HepG2 (cell line): ENCODE measurements around the gene COL4A6. TPM values are rescaled to one million over a fixed set of nuclear protein-coding genes. Genes with fewer than 3 reads are reported as not detected.

Source experiments
- ATAC-seq: fragments of 200-7000 bp; cut with Tn5 transposase; 3 replicates; pipeline ENCODE4 v1.9.1; 2020; ENCODE audit warnings: mild to moderate bottlenecking, moderate library complexity
- BruUV-seq: library from RNA; stranded (reverse); fragments of 400-500 nt; replicated peaks from 2 replicates; lab custom pipeline; 2021; lab: Mats Ljungman, UMichigan
- CTCF ChIA-PET: fragments of 300-600 bp; formaldehyde crosslinking; extraction: SDS; loops from one replicate; lab custom pipeline; 2021; ENCODE audit warnings: low total read pairs, inconsistent platforms, low intra/inter-chr PET ratio; lab: Yijun Ruan, JAX
- POLR2A ChIA-PET: fragments of 350-600 bp; sonication (Branson Sonifier 250); formaldehyde crosslinking; loops from one replicate; lab custom pipeline; 2020; ENCODE audit warnings: antibody characterized with exemption, inconsistent platforms; lab: Yijun Ruan, JAX
- DNase-seq: peaks from one replicate; pipeline ENCODE4 v3.0.0-alpha.2; 2015; ENCODE audit warnings: low spot score
- FAIRE-seq: peaks from 3 replicates; lab custom pipeline; 2011; peaks lifted over from hg19 to GRCh38; lab: Jason Lieb, UNC
- H2AFZ ChIP-seq: one replicate; pipeline ENCODE4 v1.6.1; 2011; ENCODE audit warnings: low read length, inconsistent platforms
- H3K27ac ChIP-seq: fragments of 300-600 bp; 3 replicates; pipeline ENCODE4 v1.8.0; 2011; ENCODE audit warnings: mixed run types, mild to moderate bottlenecking, mixed read lengths, low read length, inconsistent platforms; ENCODE audit not compliant: insufficient read depth; ENCODE audit errors: extremely low read length
- H3K27me3 ChIP-seq, 2 experiments: fragments of 200-600 bp in 1 of 2; 2 replicates in 1 of 2; 3 replicates in 1 of 2; pipeline versions ENCODE4 v1.6.0 to v1.8.0; 2011; ENCODE audit warnings: low read length in 2 of 2, mild to moderate bottlenecking in 2 of 2, moderate library complexity in 2 of 2, inconsistent platforms in 1 of 2; ENCODE audit not compliant: insufficient read depth in 2 of 2, control insufficient read depth in 1 of 2
- H3K36me3 ChIP-seq, 2 experiments: fragments of 200-600 bp in 1 of 2; replicated peaks in 1 of 2; 2 replicates in 1 of 2; 3 replicates in 1 of 2; pipeline versions ENCODE4 v1.5.1 to v1.8.0; 2011; ENCODE audit warnings: low read length in 2 of 2, inconsistent platforms in 1 of 2; ENCODE audit not compliant: insufficient read depth in 2 of 2, control insufficient read depth in 1 of 2
- H3K4me1 ChIP-seq: 2 replicates; pipeline ENCODE4 v1.5.1; 2012; ENCODE audit warnings: low read length, inconsistent platforms; ENCODE audit not compliant: insufficient read depth
- H3K4me2 ChIP-seq: 2 replicates; pipeline ENCODE4 v1.6.0; 2011; ENCODE audit warnings: low read depth, low read length, inconsistent platforms
- H3K4me3 ChIP-seq, 3 experiments: fragments of 200-600 bp in 1 of 3; sonication (generic), shearing (Covaris generic) in 1 of 3; replicated peaks in 1 of 3; 2 replicates each; pipeline ENCODE4 v1.5.1; 2011 to 2016; ENCODE audit warnings: low read length in 3 of 3, inconsistent platforms in 2 of 3, low read depth in 2 of 3, mild to moderate bottlenecking in 2 of 3, control low read depth in 1 of 3, mixed read lengths in 1 of 3; ENCODE audit not compliant: insufficient read depth in 1 of 3
- H3K79me2 ChIP-seq: one replicate; pipeline ENCODE4 v1.6.1; 2011; ENCODE audit warnings: low read length, inconsistent platforms; ENCODE audit not compliant: insufficient read depth
- H3K9ac ChIP-seq: 2 replicates; pipeline ENCODE4 v1.6.0; 2011; ENCODE audit warnings: mild to moderate bottlenecking, low read depth, low read length, inconsistent platforms; ENCODE audit not compliant: insufficient read depth
- H3K9me3 ChIP-seq: 2 replicates; pipeline ENCODE4 v1.5.1; 2012; ENCODE audit warnings: mild to moderate bottlenecking, low read length
- H4K20me1 ChIP-seq: 2 replicates; pipeline ENCODE4 v1.6.0; 2011; ENCODE audit warnings: inconsistent platforms, mild to moderate bottlenecking, low read length, moderate library complexity; ENCODE audit not compliant: insufficient read depth
- ATF6 ChIP-seq: sonication (generic); formaldehyde crosslinking; conservative IDR thresholded peaks from 2 replicates; pipeline ENCODE4 v1.4.0; 2020; ENCODE audit warnings: missing genetic modification reagents
- DPF2 ChIP-seq: sonication (generic); formaldehyde crosslinking; IDR thresholded peaks from 2 replicates; pipeline ENCODE4 v1.4.0; 2020; ENCODE audit warnings: mild to moderate bottlenecking, low read depth, missing genetic modification reagents, borderline replicate concordance
- HOXA5 ChIP-seq: sonication (generic); formaldehyde crosslinking; IDR thresholded peaks from 2 replicates; pipeline ENCODE4 v1.4.0; 2020; ENCODE audit warnings: missing genetic modification reagents
- KLF13 ChIP-seq: sonication (generic); formaldehyde crosslinking; IDR thresholded peaks from 2 replicates; pipeline ENCODE4 v1.4.0; 2020; ENCODE audit warnings: mild to moderate bottlenecking, missing genetic modification reagents
- MIER3 ChIP-seq: IDR thresholded peaks from 2 replicates; pipeline ENCODE4 v1.6.1; 2016; ENCODE audit warnings: missing compliant biosample characterization, borderline replicate concordance
- RCOR2 ChIP-seq: IDR thresholded peaks from 2 replicates; pipeline ENCODE4 v1.6.1; 2016; ENCODE audit warnings: missing biosample characterization, missing genetic modification reagents
- RORA ChIP-seq: sonication (generic); formaldehyde crosslinking; IDR thresholded peaks from 2 replicates; pipeline ENCODE4 v1.5.0; 2020; ENCODE audit warnings: mild to moderate bottlenecking, missing genetic modification reagents, moderate library complexity
- STAT6 ChIP-seq: sonication (generic); formaldehyde crosslinking; IDR thresholded peaks from 2 replicates; pipeline ENCODE4 v1.4.0; 2020; ENCODE audit warnings: missing genetic modification reagents, mild to moderate bottlenecking, borderline replicate concordance
- THYN1 ChIP-seq: sonication (generic); formaldehyde crosslinking; IDR thresholded peaks from 2 replicates; pipeline ENCODE4 v1.8.1; 2023; ENCODE audit warnings: low read depth, mild to moderate bottlenecking, moderate library complexity, missing genetic modification reagents, borderline replicate concordance
- ZFP82 ChIP-seq: sonication (generic); formaldehyde crosslinking; IDR thresholded peaks from 2 replicates; pipeline ENCODE4 v1.5.1; 2020; ENCODE audit warnings: mild to moderate bottlenecking, missing genetic modification reagents, borderline replicate concordance
- ZNF33B ChIP-seq: sonication (generic); formaldehyde crosslinking; IDR thresholded peaks from 2 replicates; pipeline ENCODE4 v1.5.1; 2020; ENCODE audit warnings: mild to moderate bottlenecking, missing genetic modification reagents
- ZNF382 ChIP-seq: sonication (generic); formaldehyde crosslinking; IDR thresholded peaks from 2 replicates; pipeline ENCODE4 v1.5.0; 2020; ENCODE audit warnings: missing genetic modification reagents, mild to moderate bottlenecking, borderline replicate concordance
- ZNF44 ChIP-seq: sonication (generic); formaldehyde crosslinking; IDR thresholded peaks from 2 replicates; pipeline ENCODE4 v1.5.1; 2020; ENCODE audit warnings: mild to moderate bottlenecking, missing genetic modification reagents
- ZNF558 ChIP-seq: sonication (generic); formaldehyde crosslinking; IDR thresholded peaks from 2 replicates; pipeline ENCODE4 v1.9.0; 2022; ENCODE audit warnings: mild to moderate bottlenecking, missing genetic modification reagents, borderline replicate concordance
- ZNF567 ChIP-seq: sonication (generic); formaldehyde crosslinking; IDR thresholded peaks from 2 replicates; pipeline ENCODE4 v1.8.1; 2023; ENCODE audit warnings: mild to moderate bottlenecking, missing genetic modification reagents, borderline replicate concordance
- ZNF616 ChIP-seq: sonication (generic); formaldehyde crosslinking; IDR thresholded peaks from 2 replicates; pipeline ENCODE4 v1.5.0; 2020; ENCODE audit warnings: low read depth, mild to moderate bottlenecking, missing genetic modification reagents
- ZNF674 ChIP-seq: sonication (generic); formaldehyde crosslinking; IDR thresholded peaks from 2 replicates; pipeline ENCODE4 v1.5.0; 2020; ENCODE audit warnings: low read depth, mild to moderate bottlenecking, missing genetic modification reagents
- WGBS: methylation state at CpG from one replicate; pipeline ENCODE4 v1.1.6; 2017; ENCODE audit warnings: low lambda C conversion rate; 5-methylcytosine and 5-hydroxymethylcytosine counted together
- in situ Hi-C: cut with HindIII; loops from 2 replicates; pipeline ENCODE4 v1.10.0; 2017; ENCODE audit warnings: low pct_unique_long_range_greater_than_20kb; ENCODE audit not compliant: extremely low pct_ligation_motif_present
- intact Hi-C: fragments of 100-400 bp; cut with micrococcal nuclease; formaldehyde crosslinking; loops from one replicate; pipeline ENCODE4 v1.10.0; 2022; ENCODE audit not compliant: unreplicated experiment
- polyA plus RNA-seq, 8 experiments: library from polyadenylated mRNA; depleted of rRNA in 3 of 8; stranded (reverse) in 7 of 8; unstranded in 1 of 8; fragments of >200 nt; fragmentation: Illumina TruSeq in 4 of 8; extraction: Trizol in 4 of 8; gene quantifications; 2 replicates each; pipeline versions ENCODE4 v1.2.1 to v1.2.3, GENCODE V29; 2011 to 2016; ENCODE audit warnings: low read depth in 4 of 8, missing spikeins in 1 of 8, mixed read lengths in 1 of 8; ENCODE audit not compliant: insufficient read depth in 1 of 8
- total RNA-seq, 5 experiments: library from RNA; depleted of rRNA; stranded (reverse); fragments of >200 nt; fragmentation: Illumina TruSeq; extraction: Trizol; gene quantifications; 2 replicates each; pipeline ENCODE4 v1.2.3, GENCODE V29; 2016; ENCODE audit warnings: low read depth in 1 of 5
- TF ChIP-seq, protein P1 (sequence below): sonication (generic); formaldehyde crosslinking; IDR thresholded peaks from 2 replicates; pipeline ENCODE4 v1.5.0; 2020; ENCODE audit warnings: mild to moderate bottlenecking, missing genetic modification reagents, moderate library complexity

The COL4A6 gene
- total and polyA plus RNA-seq, 2 of the 13 experiments (the other 11 are each of a cell fraction or from before 2014, with no cell fraction given) = 4.5 to 8.2 TPM

- no TSS peak for BruUV-seq
- no peaks in the 10 kb centered on the region for H3K27me3 ChIP-seq
- TF ChIP-seq, protein P1, sequence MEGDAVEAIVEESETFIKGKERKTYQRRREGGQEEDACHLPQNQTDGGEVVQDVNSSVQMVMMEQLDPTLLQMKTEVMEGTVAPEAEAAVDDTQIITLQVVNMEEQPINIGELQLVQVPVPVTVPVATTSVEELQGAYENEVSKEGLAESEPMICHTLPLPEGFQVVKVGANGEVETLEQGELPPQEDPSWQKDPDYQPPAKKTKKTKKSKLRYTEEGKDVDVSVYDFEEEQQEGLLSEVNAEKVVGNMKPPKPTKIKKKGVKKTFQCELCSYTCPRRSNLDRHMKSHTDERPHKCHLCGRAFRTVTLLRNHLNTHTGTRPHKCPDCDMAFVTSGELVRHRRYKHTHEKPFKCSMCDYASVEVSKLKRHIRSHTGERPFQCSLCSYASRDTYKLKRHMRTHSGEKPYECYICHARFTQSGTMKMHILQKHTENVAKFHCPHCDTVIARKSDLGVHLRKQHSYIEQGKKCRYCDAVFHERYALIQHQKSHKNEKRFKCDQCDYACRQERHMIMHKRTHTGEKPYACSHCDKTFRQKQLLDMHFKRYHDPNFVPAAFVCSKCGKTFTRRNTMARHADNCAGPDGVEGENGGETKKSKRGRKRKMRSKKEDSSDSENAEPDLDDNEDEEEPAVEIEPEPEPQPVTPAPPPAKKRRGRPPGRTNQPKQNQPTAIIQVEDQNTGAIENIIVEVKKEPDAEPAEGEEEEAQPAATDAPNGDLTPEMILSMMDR = no peak
- no peak for TF ChIP-seq ZFP82 (CRISPR knock-in tag)
- TF ChIP-seq ATF6 = no peak
- no peak for TF ChIP-seq ZNF382
- no peak for TF ChIP-seq RORA (CRISPR knock-in tag)
- no peak for TF ChIP-seq ZNF558
- no peak for TF ChIP-seq THYN1
- TF ChIP-seq KLF13 (CRISPR knock-in tag) = no peak
- no peak for TF ChIP-seq DPF2 (CRISPR knock-in tag)
- no peak for TF ChIP-seq ZNF616 (CRISPR knock-in tag)
- TF ChIP-seq ZNF674 (CRISPR knock-in tag) = no peak
- no peak for TF ChIP-seq STAT6 (CRISPR knock-in tag)
- TF ChIP-seq ZNF44 (CRISPR knock-in tag) = no peak
- TF ChIP-seq HOXA5 (CRISPR knock-in tag) = no peak
- TF ChIP-seq ZNF567 = no peak
- no peak for TF ChIP-seq RCOR2
- TF ChIP-seq MIER3 (CRISPR knock-in tag) = no peak
- no peak for TF ChIP-seq ZNF33B
Observed at GRCh38 chrX:108177351-108178142, 260.7 kb downstream of the COL4A6 start.

More at GRCh38 chrX:108177351-108178142, 260.7 kb downstream of the COL4A6 start:
- in situ Hi-C loops (no loop called here), intact Hi-C loops (no loop called here)
- no peak for ATAC-seq
- Histone ChIP-seq H3K27ac (no peak overlapping the region), H3K4me3 (no peak overlapping the region), H3K4me1 (no peaks in the 10 kb centered on the region), H3K9ac (no peak overlapping the region), H3K36me3 (no peaks in the 10 kb centered on the region), H3K4me2 (no peak overlapping the region), H3K79me2 (no peaks in the 10 kb centered on the region), H3K9me3 (no peaks in the 10 kb centered on the region), H4K20me1 (no peaks in the 10 kb centered on the region), H2AFZ (no peak overlapping the region)
- CTCF ChIA-PET = no interaction called here
- no peak for DNase-seq
- POLR2A ChIA-PET = no interaction called here
- FAIRE-seq = no peak
- whole genome bisulfite sequencing = 92% methylated on average over 7 of the region's 8 CpGs
